AG09309 (cell line): ENCODE results near the gene AGRN.
"Not testable (repeated sequence)": the region's sequence is repeated elsewhere in the genome, so short reads cannot be mapped to it uniquely, and the experiment has no call there.

Experiments
- DNase-seq: peaks from one replicate; pipeline ENCODE4 v3.0.0-alpha.2; 2010; ENCODE audit warnings: low read depth
- H3K4me3 ChIP-seq: 2 replicates; pipeline ENCODE4 v1.5.1; 2011; ENCODE audit warnings: mild to moderate bottlenecking, low read depth, low read length, moderate library complexity; ENCODE audit not compliant: control insufficient read depth
- CTCF ChIP-seq: IDR thresholded peaks from 2 replicates; pipeline ENCODE4 v1.5.1; 2011; ENCODE audit warnings: mild to moderate bottlenecking, low read depth, low read length, inconsistent platforms; ENCODE audit not compliant: insufficient read depth, control insufficient read depth; ENCODE audit errors: missing control alignments

The AGRN gene

DNA sequence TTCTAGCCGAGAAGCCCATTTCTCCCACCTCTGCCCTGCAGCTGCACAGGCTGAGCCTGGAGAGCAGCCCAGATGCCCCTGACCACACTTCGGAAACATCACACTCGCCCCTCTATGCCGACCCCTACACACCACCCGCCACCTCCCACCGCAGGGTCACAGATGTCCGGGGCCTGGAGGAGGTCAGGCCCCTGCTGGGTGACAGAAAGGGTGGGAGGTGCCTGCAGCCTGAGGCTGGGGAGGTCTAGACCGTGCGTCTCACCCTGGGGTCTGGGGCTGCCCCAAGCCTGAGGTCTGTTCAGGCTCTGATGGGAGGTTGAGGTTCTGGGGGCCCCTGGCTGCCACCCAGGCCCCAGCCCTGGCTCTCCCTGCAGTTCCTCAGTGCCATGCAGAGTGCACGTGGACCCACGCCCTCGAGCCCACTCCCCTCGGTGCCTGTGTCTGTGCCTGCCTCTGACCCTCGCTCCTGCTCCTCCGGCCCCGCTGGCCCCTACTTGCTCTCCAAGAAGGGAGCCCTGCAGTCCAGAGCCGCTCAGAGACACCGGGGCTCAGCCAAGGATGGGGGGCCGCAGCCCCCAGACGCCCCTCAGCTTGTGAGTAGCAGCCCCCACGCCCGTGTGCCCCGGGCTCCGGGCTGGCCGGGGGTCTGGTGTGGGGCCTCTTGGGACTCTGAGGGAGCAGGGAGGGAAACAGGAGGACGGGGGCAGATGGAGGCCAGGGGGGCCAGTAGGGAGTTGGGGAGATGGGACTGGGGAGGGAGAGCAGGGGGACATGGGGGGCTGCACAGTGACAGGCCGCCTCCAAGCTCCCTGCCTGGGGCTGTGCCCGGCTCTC lies 46.2 kb upstream of the AGRN start:
- DNase-seq: no peak
- no peak overlapping the region for H3K4me3 ChIP-seq

DNA sequence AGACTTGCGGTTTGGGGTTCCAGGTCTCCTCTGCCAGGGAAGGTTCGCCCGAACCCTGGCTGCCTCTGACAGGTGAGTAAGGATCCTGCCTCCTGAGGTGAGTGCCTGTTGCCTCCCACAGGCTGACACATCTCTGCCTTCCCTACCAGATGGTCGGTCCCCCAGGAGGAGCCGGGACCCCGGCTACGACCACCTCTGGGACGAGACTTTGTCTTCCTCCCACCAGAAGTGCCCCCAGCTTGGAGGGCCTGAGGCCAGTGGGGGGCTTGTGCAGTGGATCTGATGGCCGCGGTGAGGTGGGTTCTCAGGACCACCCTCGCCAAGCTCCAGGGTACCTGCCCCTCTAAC lies 45.7 kb upstream of the AGRN start:
- H3K4me3 ChIP-seq: no peak overlapping the region
- no peak for DNase-seq
- no peak for TF ChIP-seq CTCF

More for the DNA sequence above, 46.2 kb upstream of the AGRN start:
- TF ChIP-seq CTCF: no peak

- DNase-seq: no peak
- no peak for TF ChIP-seq CTCF
- no peak overlapping the region for H3K4me3 ChIP-seq
Measured at GRCh38 chr1:974687-975328, 45.1 kb upstream of the AGRN start.

DNA sequence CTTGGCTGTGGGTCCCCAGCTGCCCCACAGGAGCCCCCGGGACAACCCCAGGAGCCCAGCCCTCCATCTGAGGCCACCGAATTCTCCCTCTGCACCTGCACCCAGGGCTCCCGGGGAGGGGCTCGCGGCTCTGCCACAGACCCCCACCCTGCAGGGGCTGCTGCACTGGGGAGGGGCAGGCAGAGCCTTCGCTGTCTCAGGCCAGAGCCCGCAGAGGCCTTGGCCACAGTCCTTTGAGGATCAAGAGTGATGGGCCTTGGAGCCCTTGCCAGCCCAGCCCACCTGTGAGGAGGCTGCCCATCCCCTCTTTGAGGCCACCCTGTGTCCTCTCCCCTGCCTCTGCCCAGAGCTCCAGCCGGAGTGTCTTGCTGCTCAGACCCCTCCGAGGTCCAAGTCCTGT lies 44.6 kb upstream of the AGRN start:
- H3K4me3 ChIP-seq: no peak overlapping the region
- TF ChIP-seq CTCF: no peak
- DNase-seq: no peak

DNA sequence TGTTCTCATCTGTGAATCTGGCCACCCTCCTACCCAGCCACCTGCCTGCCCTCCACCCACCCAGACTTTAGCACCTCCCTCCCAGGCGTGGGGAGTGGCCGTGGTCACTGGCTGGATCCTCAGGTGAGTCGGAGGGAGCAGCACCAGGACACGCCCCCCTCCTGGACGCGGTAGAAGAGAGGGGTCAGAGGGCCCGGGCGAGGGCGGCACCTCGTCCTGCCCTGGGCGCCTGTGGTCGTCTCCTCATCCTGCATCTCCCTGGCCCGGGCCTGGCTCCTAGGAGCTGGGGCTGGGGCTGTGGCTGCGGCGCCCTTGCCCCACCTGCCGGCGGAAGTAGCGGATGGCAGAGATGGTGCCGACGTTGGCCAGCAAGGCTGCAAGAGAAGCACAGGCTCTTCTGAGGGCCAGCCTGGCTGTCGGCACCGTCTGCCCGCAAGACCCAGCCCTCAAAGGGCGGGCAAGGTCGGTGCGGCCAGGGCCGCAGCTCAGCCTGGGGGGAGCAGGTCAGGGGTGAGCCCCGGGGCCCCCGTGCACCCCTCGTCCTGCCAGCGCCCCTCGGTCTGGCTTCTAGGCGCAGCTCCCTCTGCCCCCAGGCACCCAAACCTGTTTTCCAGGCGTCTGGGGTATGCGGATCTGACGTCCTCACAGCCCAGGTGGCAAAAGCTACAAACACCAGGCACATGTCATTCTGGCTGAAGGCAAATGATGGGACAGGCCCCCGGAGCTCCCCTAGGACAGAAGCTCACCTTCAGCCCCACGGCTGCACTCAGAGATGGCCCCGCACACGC lies 43.8 kb upstream of the AGRN start:
- DNase-seq: no peak
- H3K4me3 ChIP-seq: no peak overlapping the region
- TF ChIP-seq CTCF: peak; percentile 70

DNA sequence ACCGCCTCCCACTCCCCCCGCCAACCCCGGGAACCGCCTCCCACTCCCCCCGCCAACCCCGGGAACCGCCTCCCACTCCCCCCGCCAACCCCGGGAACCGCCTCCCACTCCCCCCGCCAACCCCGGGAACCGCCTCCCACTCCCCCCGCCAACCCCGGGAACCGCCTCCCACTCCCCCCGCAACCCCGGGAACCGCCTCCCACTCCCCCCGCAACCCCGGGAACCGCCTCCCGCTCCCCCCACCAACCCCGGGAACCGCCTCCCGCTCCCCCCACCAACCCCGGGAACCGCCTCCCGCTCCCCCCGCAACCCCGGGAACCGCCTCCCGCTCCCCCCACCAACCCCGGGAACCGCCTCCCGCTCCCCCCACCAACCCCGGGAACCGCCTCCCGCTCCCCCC lies 43.1 kb upstream of the AGRN start:
- not testable (repeated sequence) for H3K4me3 ChIP-seq, DNase-seq
